HG02970 (cell line): ENCODE results near the gene TRIM65.
"Not testable (repeated sequence)": the region's sequence is repeated elsewhere in the genome, so short reads cannot be mapped to it uniquely, and the experiment has no call there.

ENCODE experiments used
- ATAC-seq: cut with Tn5 transposase; IDR thresholded peaks from one replicate; pipeline ENCODE4 v1.9.1; 2021; ENCODE audit warnings: mild to moderate bottlenecking, moderate library complexity, moderate number of reproducible peaks; ENCODE audit not compliant: unreplicated experiment, low FRiP score

Gene TRIM65

GRCh38 chr17:75855310-75856061 lies 41.3 kb downstream of the TRIM65 start, which contains the start of gene WBP2:
Gene WBP2 (minus strand): TSS chr17:75855335. CDS start chr17:75855297, 38 bp downstream.
- peak; percentile 85 for ATAC-seq

GRCh38 chr17:75854881-75855309 lies 41.9 kb downstream of the TRIM65 start:
- ATAC-seq, result peak; percentile 2

GRCh38 chr17:75854101-75854748 lies 42.5 kb downstream of the TRIM65 start:
- ATAC-seq, result no peak

- ATAC-seq, result no peak
These were observed 43.3 kb downstream of the TRIM65 start for GRCh38 chr17:75853433-75853832.

GRCh38 chr17:75851693-75851991 lies 45.1 kb downstream of the TRIM65 start:
- not testable (repeated sequence) for ATAC-seq

- no peak for ATAC-seq
These were observed 45.6 kb downstream of the TRIM65 start for GRCh38 chr17:75850928-75851692.

- ATAC-seq, result no peak
These were observed 47.0 kb downstream of the TRIM65 start for GRCh38 chr17:75849724-75850123.

GRCh38 chr17:75849279-75849646 lies 47.5 kb downstream of the TRIM65 start:
- no peak for ATAC-seq

GRCh38 chr17:75848523-75849278 lies 48.0 kb downstream of the TRIM65 start:
- no peak for ATAC-seq

- ATAC-seq, result no peak
These were observed 48.9 kb downstream of the TRIM65 start for GRCh38 chr17:75847614-75848522.

- ATAC-seq, result no peak
These were observed 49.8 kb downstream of the TRIM65 start for GRCh38 chr17:75846692-75847613.

GRCh38 chr17:75845933-75846691 lies 50.6 kb downstream of the TRIM65 start:
- ATAC-seq, result no peak

GRCh38 chr17:75845058-75845711 lies 51.6 kb downstream of the TRIM65 start:
- ATAC-seq, result peak; percentile 50

GRCh38 chr17:75844530-75845057 lies 52.2 kb downstream of the TRIM65 start:
- peak; percentile 8 for ATAC-seq

GRCh38 chr17:75843577-75844529 lies 52.9 kb downstream of the TRIM65 start, which contains the start of gene UNC13D:
Gene UNC13D (minus strand): TSS chr17:75844404. CDS start chr17:75844337, 67 bp downstream.
- ATAC-seq, result no peak
